GM19397 (cell line): ENCODE data around the gene SLC38A8.

Source experiments
- ATAC-seq: cut with Tn5 transposase; IDR thresholded peaks from one replicate; pipeline ENCODE4 v1.9.1; 2021; ENCODE audit warnings: mild to moderate bottlenecking, moderate library complexity; ENCODE audit not compliant: unreplicated experiment

SLC38A8 gene

GRCh38 chr16:84003038-84003437, 39.6 kb downstream of the SLC38A8 start:
- no peak for ATAC-seq

DNA sequence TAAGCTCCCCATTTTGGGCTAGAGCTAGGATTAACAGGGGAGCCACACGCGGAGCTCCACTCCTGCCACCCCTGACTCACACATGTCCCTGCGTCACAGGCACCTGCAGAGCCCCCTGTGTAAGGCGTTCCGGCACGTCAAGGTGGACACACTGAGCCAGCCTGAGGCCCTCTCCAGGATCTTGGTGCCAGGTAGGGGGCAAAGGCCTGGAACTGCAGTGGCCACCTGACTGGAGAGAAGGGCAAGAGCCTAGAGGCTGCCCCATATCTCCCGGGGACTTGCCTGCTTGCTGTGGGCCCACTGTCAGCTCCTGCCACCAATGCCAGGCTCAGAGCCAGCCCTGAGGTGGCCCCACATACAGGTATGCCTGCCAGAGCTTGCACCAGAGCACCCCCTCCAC, 40.9 kb downstream of the SLC38A8 start:
- no peak for ATAC-seq

- no peak for ATAC-seq
Measured at GRCh38 chr16:84000989-84001642, 41.5 kb downstream of the SLC38A8 start.

DNA sequence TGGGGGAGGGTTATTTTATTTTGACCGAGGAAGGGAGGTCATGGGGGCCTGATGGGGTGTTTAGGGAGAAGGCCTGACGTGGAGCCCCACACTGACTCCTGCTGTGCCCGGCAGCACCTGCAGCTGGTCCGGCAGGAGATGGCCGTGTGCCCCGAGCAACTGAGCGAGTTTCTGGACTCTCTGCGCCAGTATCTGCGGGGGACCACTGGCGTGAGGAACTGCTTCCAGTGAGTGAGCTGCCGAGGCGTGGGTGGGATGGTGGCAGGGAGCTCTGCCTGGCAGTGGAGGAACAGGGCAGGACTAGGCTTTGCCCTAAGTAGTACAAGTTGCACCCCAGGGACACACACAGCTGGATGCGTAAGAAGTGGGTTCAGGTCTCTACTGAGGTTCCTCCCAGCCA, 44.5 kb downstream of the SLC38A8 start:
- ATAC-seq: no peak

- ATAC-seq: no peak
Measured at GRCh38 chr16:83996481-83997252, 45.9 kb downstream of the SLC38A8 start.

GRCh38 chr16:83995754-83996153, 46.8 kb downstream of the SLC38A8 start:
- ATAC-seq: no peak

GRCh38 chr16:83994703-83995102, 47.9 kb downstream of the SLC38A8 start:
- ATAC-seq: no peak

GRCh38 chr16:83994087-83994486, 48.5 kb downstream of the SLC38A8 start:
- no peak for ATAC-seq

DNA sequence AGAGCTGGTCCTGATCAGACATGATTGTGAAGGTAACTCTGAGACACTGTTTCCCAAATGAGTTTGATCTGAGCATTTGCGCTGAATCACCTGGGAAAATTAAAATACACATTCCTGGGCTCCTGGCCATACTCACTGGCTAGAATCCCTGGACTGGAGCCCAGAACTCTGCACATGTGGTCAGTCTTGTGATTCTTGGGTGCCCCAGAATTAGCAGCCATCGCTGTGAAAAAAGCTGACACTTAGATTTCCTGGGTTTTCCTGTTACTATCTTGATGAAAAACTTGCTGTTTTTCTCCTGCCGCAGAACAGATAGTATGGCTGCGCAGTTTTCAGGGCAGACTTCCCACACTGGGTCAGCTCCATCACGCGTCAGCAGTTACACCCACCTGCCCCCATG, 50.0 kb downstream of the SLC38A8 start:
- no peak for ATAC-seq

GRCh38 chr16:83990492-83990891, 52.1 kb downstream of the SLC38A8 start:
- no peak for ATAC-seq

- no peak for ATAC-seq
Measured at GRCh38 chr16:83989300-83989699, 53.3 kb downstream of the SLC38A8 start.

DNA sequence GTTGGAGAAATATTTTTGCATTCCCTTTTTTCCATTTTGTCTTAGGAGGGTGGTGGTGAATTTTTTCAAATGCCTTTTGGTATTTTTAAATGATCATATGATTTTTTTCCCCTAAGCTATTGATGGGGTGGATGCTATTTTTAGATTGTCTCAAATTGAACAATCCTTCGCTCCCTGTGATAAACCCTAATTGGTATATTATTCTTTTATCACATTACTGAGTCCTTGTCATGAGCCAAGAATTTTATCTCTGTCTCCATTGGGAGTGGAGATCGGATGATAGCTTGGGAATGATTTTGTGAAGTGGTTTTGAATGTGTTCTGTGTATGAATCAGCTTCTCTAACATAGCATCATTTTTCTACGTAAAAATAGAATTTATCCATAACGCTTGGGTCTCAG, 59.1 kb downstream of the SLC38A8 start:
- ATAC-seq: no peak

GRCh38 chr16:83981799-83982198, 60.8 kb downstream of the SLC38A8 start:
- no peak for ATAC-seq

DNA sequence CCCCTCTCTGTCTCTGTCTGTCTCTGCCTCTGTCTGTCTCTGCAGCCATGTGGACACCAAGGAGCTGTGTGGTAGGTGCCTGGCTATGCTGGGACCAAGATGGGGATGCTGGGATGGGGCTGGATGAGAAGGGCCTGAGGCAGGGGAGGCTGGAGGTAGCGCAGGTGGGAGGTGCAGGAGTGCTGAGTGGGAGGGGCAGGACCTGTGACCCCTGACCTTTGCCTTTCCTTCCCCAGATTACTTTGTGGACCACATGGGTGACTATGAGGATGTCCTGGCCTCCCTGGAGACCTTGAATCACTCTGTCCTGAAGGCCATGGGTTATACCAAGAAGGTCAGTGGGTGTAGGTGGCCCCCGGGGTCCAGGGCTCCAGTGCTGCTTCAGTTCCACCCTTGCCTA, 61.8 kb downstream of the SLC38A8 start:
- ATAC-seq: no peak

DNA sequence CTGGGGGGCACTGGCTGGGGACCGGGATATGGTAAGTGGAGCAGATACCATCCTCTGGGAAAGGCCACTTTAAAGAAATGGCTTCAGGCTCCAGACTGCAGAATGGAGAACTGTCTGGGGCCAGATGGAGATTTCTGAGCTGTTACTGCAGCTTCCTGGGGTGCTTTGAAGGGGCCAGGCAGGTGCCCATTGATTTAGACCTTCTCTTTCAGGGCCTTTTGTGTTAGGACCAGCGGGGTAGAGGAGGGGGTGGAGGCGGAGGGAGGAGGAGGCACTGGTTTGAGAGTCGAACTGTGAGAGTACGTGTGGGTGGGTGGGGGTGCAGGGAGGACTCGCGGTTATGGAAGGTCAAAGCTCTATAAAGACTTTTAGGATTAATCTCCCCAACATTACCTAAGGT, 63.2 kb downstream of the SLC38A8 start:
- no peak for ATAC-seq

- ATAC-seq: no peak
Measured at GRCh38 chr16:83978401-83978904, 64.1 kb downstream of the SLC38A8 start.

DNA sequence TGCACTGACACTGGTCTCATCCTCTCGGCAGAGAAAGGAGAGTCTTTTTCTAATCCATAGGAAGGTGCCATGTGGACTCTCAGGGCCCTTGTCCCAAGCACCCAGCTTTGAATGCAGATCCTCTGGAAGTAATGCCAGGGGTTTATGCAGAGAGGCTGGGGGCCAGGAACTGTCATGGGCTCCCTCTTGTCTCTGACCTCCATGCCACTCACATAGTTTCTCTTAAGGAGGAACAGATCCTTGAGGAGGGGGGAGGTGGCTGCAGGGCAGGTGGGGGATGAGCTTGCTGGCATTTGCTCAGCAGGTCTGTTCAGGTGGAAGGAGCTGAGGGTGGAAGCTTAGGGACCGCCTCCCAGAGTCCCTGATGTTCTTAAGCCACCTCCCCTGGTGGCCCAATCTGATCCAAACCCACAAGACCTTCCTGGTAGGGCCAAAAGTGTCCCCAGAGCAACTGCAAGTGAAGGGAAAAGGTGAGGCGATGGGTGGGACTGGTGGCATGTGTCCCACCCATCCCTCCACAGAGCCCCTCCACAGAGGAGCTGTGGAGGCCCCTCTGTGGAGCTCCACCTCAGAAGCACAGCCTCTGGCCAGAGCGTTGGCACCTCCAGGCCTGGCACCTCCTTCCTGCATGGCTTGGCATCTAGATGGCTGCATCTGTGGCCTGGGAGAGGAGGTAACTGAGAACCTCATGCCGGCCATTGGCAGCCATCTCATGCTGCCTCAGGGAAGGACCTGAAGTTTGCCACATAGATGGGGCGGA, 65.4 kb downstream of the SLC38A8 start:
- ATAC-seq: no peak

DNA sequence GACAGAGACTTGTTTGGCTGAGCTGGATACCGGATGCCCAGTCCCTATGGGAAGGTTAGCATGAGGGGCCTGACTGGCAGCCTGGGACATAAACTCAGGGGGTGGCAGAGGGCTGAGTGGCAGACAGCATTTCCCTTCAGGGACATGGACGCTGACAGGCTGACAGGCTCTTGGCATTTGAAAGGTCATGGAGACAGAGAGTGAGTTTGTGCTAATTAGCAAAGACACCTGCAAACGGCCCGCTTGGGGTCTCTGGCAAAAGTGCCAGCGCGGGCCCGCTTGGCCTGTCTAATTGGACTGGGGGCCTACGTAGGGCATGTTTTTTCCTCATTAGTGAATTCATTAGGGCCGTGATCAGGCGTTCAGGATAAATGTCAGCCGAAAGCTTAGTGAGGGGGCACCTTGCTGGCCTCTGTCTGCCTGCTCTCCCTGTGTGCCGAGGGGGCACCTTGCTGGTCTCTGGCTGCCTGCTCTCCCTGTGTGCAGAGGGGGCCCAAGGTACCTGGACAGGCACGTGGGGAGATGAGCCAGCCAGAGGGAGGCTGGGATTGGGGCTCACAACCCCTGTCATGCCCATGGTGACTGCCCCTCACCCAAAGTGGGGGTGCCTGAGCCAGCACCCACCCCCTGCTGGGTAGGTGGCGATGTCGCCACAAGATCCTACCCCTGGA, 66.9 kb downstream of the SLC38A8 start:
- ATAC-seq: no peak

DNA sequence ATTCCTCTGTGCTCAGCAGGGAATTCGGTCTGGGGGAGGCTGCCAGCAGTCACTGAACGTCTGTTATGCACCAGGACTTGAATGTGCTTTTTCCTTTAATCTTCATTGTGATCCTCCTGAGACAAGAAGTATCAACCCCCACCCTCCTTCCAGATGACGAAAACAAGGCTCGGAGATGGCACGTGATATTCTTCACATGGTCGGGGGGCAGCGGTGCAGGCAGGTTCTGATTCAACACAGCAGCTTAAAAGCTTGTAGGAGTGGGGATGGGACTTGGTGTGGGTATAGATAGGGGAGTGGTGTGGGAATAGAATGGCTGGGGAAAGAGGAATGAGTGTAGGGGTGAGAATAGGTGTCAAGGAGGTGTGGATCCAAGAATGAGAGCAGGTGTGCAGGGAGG, 68.1 kb downstream of the SLC38A8 start:
- ATAC-seq: no peak

- no peak for ATAC-seq
Measured at GRCh38 chr16:83973581-83974385, 68.8 kb downstream of the SLC38A8 start.
